Tibial nerve (tissue), 4 donors: ENCODE measurements around the gene KLHL40. TPM values are rescaled to one million over a fixed set of nuclear protein-coding genes. Genes with fewer than 3 reads are reported as not detected.
A peak's percentile ranks its signal among the peaks of the same experiment; 100 is the strongest.

Experiments
- DNase-seq, 2 donors: peaks; one replicate each; pipeline ENCODE4 v3.0.0-alpha.2; 2019; ENCODE audit warnings: low spot score in 2 of 2
- H3K27ac ChIP-seq, 4 donors: fragments of 200-600 bp; sonication (generic) in 3 of 4; one replicate each; pipeline ENCODE4 v1.5.1; 2017 to 2019; ENCODE audit warnings: mild to moderate bottlenecking in 1 of 4
- H3K27me3 ChIP-seq, 2 donors: fragments of 200-600 bp; sonication (generic) in 1 of 2; one replicate each; pipeline versions ENCODE4 v1.5.1 to v1.6.0; 2017 to 2019
- H3K36me3 ChIP-seq, 3 donors: fragments of 200-600 bp; sonication (generic); one replicate each; pipeline ENCODE4 v1.5.1; 2018 to 2019
- H3K4me1 ChIP-seq, 4 donors: fragments of 200-600 bp; sonication (generic) in 3 of 4; one replicate each; pipeline ENCODE4 v1.5.1; 2017 to 2019
- H3K4me3 ChIP-seq, 4 donors: fragments of 200-600 bp; sonication (generic) in 3 of 4; one replicate each; pipeline ENCODE4 v1.5.1; 2017 to 2019; ENCODE audit warnings: mild to moderate bottlenecking in 1 of 4, moderate library complexity in 1 of 4
- H3K9me3 ChIP-seq, 4 donors: fragments of 200-600 bp; sonication (generic) in 3 of 4; one replicate each; pipeline ENCODE4 v1.5.1; 2017 to 2019
- EP300 ChIP-seq, 2 donors: sonication (generic); formaldehyde crosslinking; IDR thresholded peaks; one replicate each; pipeline ENCODE4 v1.6.1; 2017; ENCODE audit warnings: antibody characterized with exemption in 2 of 2, mild to moderate bottlenecking in 1 of 2
- POLR2A ChIP-seq, 2 donors: fragments of 450-650 bp; IDR thresholded peaks; one replicate each; pipeline ENCODE4 v1.6.1; 2017; ENCODE audit warnings: antibody characterized with exemption in 2 of 2, mild to moderate bottlenecking in 2 of 2, moderate library complexity in 2 of 2
- WGBS, 2 donors: methylation state at CpG; one replicate each; pipeline ENCODE4 v1.1.5; 2018; 5-methylcytosine and 5-hydroxymethylcytosine counted together
- total RNA-seq, 4 donors: library from RNA; depleted of rRNA; stranded (reverse); fragments of >200 nt; gene quantifications; one replicate each; pipeline ENCODE4 v1.1.0, GENCODE V29; 2016
- TF ChIP-seq, protein P1 (sequence below), 5 experiments: fragments of 200-600 bp in 3 of 5; fragments of 450-650 bp in 2 of 5; sonication (generic) in 3 of 5; IDR thresholded peaks; one replicate each; pipeline ENCODE4 v1.5.1; 2016 to 2019; ENCODE audit warnings: antibody characterized with exemption in 5 of 5, mild to moderate bottlenecking in 3 of 5, moderate library complexity in 2 of 5

KLHL40 gene
- total RNA-seq, 4 donors from 2014 or later = 0.42 TPM; not detected in 3

DNA sequence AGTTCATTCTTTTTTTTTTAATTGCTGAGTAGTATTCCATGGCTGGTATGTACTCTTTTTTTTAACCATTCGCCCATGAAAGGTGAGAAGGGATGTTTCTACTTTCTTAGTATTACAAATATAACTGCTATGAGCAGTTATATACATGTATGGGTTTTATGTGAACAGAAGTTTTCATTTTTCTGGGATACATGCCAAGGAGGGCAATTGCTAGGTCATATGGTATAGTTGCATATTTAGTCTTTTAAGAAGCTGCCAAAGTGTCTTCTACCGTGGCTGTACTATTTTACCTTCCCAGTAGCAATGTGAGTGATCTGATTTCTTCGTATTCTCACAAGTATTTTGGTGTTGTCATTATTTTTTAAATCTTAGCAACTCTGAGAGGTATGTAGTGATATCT, 11.2 kb upstream of the KLHL40 start:
- Histone ChIP-seq H3K4me3 (no peak overlapping the region), H3K27ac (no peak overlapping the region), H3K9me3 (peaks cover 0 to 26% (median 0%) of the 10 kb centered on the region in 4 donors), H3K36me3 (no peaks in the 10 kb centered on the region), H3K4me1 (no peaks in the 10 kb centered on the region), H3K27me3 (no peaks in the 10 kb centered on the region)
- WGBS, 2 donors = 46 to 48% methylated on average over 3 of the region's 3 CpGs
- DNase-seq = no peak
- TF ChIP-seq, protein P1, sequence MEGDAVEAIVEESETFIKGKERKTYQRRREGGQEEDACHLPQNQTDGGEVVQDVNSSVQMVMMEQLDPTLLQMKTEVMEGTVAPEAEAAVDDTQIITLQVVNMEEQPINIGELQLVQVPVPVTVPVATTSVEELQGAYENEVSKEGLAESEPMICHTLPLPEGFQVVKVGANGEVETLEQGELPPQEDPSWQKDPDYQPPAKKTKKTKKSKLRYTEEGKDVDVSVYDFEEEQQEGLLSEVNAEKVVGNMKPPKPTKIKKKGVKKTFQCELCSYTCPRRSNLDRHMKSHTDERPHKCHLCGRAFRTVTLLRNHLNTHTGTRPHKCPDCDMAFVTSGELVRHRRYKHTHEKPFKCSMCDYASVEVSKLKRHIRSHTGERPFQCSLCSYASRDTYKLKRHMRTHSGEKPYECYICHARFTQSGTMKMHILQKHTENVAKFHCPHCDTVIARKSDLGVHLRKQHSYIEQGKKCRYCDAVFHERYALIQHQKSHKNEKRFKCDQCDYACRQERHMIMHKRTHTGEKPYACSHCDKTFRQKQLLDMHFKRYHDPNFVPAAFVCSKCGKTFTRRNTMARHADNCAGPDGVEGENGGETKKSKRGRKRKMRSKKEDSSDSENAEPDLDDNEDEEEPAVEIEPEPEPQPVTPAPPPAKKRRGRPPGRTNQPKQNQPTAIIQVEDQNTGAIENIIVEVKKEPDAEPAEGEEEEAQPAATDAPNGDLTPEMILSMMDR (IDR thresholded peaks at IDR 0.05) = no peak
- TF ChIP-seq EP300 (IDR thresholded peaks at IDR 0.05) (no peak), POLR2A (IDR thresholded peaks at IDR 0.05) (no peak)

DNA sequence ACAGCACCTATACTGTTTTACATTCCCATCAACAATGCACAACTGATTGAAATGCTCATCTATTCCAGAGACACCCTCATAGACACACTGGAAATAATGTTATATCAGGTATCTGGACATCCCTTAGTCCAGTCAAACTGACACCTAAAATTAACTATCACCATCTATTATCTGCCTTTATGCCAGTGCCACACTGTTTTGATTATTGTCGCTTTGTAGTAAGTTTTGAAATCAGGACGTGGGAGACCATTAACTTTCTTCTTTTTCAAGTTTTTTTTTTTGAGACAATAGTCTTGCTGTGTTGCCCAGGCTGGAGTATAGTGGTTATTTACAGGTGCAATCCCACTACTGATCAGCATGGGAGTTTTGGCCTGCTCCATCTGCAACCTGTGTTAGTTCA, 9.4 kb upstream of the KLHL40 start:
- DNase-seq = no peak
- 87% methylated on average over 2 of the region's 2 CpGs for WGBS, 2 donors
- H3K4me1 ChIP-seq = no peaks in the 10 kb centered on the region
- H3K36me3 ChIP-seq = no peaks in the 10 kb centered on the region
- no peak overlapping the region for H3K27ac ChIP-seq
- peaks cover 0 to 26% (median 0%) of the 10 kb centered on the region in 4 donors for H3K9me3 ChIP-seq
- TF ChIP-seq POLR2A (IDR thresholded peaks at IDR 0.05) = no peak
- TF ChIP-seq, protein P1 (IDR thresholded peaks at IDR 0.05) = no peak
- no peak for TF ChIP-seq EP300 (IDR thresholded peaks at IDR 0.05)
- no peaks in the 10 kb centered on the region for H3K27me3 ChIP-seq
- H3K4me3 ChIP-seq = no peak overlapping the region

DNA sequence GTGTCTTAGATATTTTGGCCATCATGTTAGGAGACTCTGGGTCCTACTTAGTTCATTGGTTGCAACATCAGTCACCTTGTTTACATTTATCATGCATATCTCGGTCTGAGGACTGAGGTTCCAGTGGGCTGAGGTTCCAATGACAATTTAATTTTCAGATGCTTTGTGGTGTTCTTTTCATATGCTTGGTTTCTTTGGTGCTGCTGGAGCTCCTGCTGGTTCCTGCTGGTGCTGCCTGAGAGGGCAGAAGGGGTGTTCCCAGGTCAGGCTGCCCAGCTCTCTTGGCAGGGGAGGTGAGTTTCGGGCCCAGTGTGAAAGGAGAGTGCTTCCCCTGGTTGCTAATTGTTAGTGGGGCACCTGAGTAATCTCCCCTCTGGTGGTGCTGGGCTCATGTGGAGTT, 6.9 kb upstream of the KLHL40 start:
- no peak for DNase-seq
- H3K27ac ChIP-seq = no peak overlapping the region
- H3K4me1 ChIP-seq = peaks cover 0 to 2% (median 2%) of the 10 kb centered on the region in 4 donors
- no peaks in the 10 kb centered on the region for H3K27me3 ChIP-seq
- 83 to 89% methylated on average over 2 of the region's 2 CpGs for WGBS, 2 donors
- H3K4me3 ChIP-seq = no peak overlapping the region
- no peaks in the 10 kb centered on the region for H3K36me3 ChIP-seq
- peaks cover 0 to 26% (median 0%) of the 10 kb centered on the region in 4 donors for H3K9me3 ChIP-seq
- TF ChIP-seq EP300 (IDR thresholded peaks at IDR 0.05) (no peak), POLR2A (IDR thresholded peaks at IDR 0.05) (no peak)
- TF ChIP-seq, protein P1 (IDR thresholded peaks at IDR 0.05) = no peak

DNA sequence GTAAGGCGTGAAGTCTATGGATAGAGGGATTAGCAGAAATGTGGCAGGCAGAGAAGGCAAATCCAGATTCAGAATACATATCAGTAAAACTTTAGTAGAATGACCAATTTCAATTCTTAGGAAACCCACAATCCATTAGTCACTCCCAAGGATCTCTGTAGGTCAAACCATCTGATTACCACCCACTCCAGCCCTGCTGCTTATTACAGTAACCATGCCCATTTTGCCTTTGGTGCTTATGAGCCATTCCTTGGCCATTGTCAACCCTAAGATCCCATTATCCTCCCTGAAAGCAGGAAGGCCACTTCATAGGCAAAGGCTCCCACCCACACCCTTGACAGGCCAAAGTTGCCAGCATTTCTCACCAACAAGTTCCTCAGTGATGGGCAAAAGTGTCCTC, 5.1 kb upstream of the KLHL40 start:
- H3K4me3 ChIP-seq = no peak overlapping the region
- no peaks in the 10 kb centered on the region for H3K36me3 ChIP-seq
- DNase-seq = no peak
- no peaks in the 10 kb centered on the region for H3K27me3 ChIP-seq
- H3K9me3 ChIP-seq = peaks cover 0 to 26% (median 0%) of the 10 kb centered on the region in 4 donors
- WGBS, 2 donors = 89 to 95% methylated on average over 1 of the region's 1 CpG
- TF ChIP-seq, protein P1 (IDR thresholded peaks at IDR 0.05) = no peak
- TF ChIP-seq POLR2A (IDR thresholded peaks at IDR 0.05) (no peak), EP300 (IDR thresholded peaks at IDR 0.05) (no peak)
- H3K4me1 ChIP-seq = peaks cover 0 to 19% (median 10%) of the 10 kb centered on the region in 4 donors
- H3K27ac ChIP-seq = peak overlapping the region in 1 of 4 donors; percentile 62

DNA sequence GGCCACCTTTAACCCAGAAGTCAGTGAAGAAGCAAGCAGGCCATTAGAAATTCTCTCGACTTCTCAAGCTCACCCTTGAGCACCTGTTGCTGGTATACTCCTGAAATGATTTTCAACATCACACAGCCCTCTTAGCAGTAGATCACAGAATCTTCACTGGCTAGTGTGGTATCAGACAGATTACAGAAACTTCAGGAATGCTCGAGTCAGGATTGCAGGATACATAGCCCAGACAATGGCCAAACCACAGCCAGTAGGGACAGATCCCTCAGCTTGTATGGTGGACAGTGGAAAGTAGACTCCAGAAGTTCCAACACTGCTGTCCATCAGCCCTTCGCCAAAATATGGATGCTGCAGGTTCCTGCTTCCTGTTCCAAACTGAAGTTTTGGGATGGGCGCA, 4.5 kb upstream of the KLHL40 start:
- peaks cover 0 to 24% (median 10%) of the 10 kb centered on the region in 4 donors for H3K4me1 ChIP-seq
- peaks cover 0 to 2% of the 10 kb centered on the region in 2 donors for H3K27me3 ChIP-seq
- H3K9me3 ChIP-seq = peaks cover 0 to 23% (median 0%) of the 10 kb centered on the region in 4 donors
- H3K36me3 ChIP-seq = no peaks in the 10 kb centered on the region
- 89 to 93% methylated on average over 4 of the region's 4 CpGs for WGBS, 2 donors
- no peak for DNase-seq
- TF ChIP-seq, protein P1 (IDR thresholded peaks at IDR 0.05) = no peak
- TF ChIP-seq EP300 (IDR thresholded peaks at IDR 0.05) (no peak), POLR2A (IDR thresholded peaks at IDR 0.05) (no peak)
- peak overlapping the region in 1 of 4 donors; percentile 62 for H3K27ac ChIP-seq
- H3K4me3 ChIP-seq = no peak overlapping the region
